HG02588 (cell line): ENCODE results near the gene NODAL.

Source experiments
- ATAC-seq: cut with Tn5 transposase; IDR thresholded peaks from one replicate; pipeline ENCODE4 v1.9.1; 2021; ENCODE audit warnings: mild to moderate bottlenecking, moderate library complexity; ENCODE audit not compliant: unreplicated experiment

The NODAL gene

GRCh38 chr10:70465278-70465677 lies 23.8 kb upstream of the NODAL start:
- ATAC-seq = no peak

- no peak for ATAC-seq
Observed at GRCh38 chr10:70462349-70462984, 21.0 kb upstream of the NODAL start.

GRCh38 chr10:70461397-70462348 lies 20.2 kb upstream of the NODAL start:
- no peak for ATAC-seq

GRCh38 chr10:70459774-70460490 lies 18.5 kb upstream of the NODAL start:
- no peak for ATAC-seq

GRCh38 chr10:70459061-70459773 lies 17.7 kb upstream of the NODAL start:
- ATAC-seq = no peak

GRCh38 chr10:70458329-70459060 lies 17.0 kb upstream of the NODAL start:
- no peak for ATAC-seq

- ATAC-seq = no peak
Observed at GRCh38 chr10:70457759-70458305, 16.4 kb upstream of the NODAL start.

- no peak for ATAC-seq
Observed at GRCh38 chr10:70456164-70456563, 14.7 kb upstream of the NODAL start.

GRCh38 chr10:70455213-70455630 lies 13.7 kb upstream of the NODAL start:
- no peak for ATAC-seq

- no peak for ATAC-seq
Observed at GRCh38 chr10:70448236-70448635, 6.8 kb upstream of the NODAL start.

- ATAC-seq = no peak
Observed at GRCh38 chr10:70445718-70446657, 4.5 kb upstream of the NODAL start.

GRCh38 chr10:70444744-70445143 lies 3.3 kb upstream of the NODAL start:
- ATAC-seq = no peak

GRCh38 chr10:70442332-70442988 lies 979 bp upstream of the NODAL start:
- no peak for ATAC-seq

- ATAC-seq = no peak
Observed at GRCh38 chr10:70441895-70442309, 421 bp upstream of the NODAL start.

- ATAC-seq = no peak
Observed at GRCh38 chr10:70440296-70441160, 953 bp downstream of the NODAL start.

- no peak for ATAC-seq
Observed at GRCh38 chr10:70437721-70438120, 3.8 kb downstream of the NODAL start.
